ENCODE data around the gene CEP170B.

CEP170B gene

DNA sequence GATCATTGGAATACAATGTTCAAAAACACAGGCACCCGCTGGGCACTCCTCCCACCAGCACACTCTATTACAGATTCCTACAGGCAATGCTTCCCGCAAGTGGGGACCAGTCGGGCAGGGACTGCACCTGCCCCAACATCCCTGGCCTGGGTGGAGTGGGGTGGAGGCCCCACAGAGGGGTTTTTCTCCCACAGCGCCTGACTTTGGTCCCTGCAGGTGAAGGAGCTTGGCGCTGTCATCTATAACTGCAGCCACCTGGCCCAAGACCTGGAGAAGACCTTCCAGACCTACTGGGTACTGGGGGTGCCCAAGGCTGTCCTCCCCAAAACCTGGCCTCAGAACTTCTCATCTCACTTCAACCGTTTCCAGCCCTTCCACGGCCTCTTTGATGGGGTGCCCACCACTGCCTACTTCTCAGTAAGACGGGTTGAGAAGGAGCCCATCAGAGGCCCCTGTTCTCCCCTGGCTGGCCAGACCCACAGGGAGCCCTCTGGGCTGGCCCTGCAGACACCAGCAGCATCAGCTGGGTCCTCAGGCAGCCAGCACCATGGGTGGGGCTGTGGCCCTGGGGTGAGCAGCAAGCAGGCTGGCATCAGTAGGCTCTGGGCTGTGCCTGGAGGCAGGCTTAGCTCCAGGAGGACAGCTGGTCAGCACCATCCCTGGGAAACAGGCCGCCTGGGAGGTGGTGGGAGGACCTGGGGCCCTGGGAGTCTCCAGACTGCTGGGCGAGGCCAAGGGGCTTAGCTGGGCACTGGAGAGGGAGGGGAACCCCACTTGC, 65.6 kb downstream of the CEP170B start:
- ATAC-seq: no peak
- TF ChIP-seq ZNF8 (CRISPR knock-in tag; IDR thresholded peaks at IDR 0.05) (no peak), TOX (CRISPR knock-in tag; IDR thresholded peaks at IDR 0.05; ENCODE audit: borderline replicate concordance) (no peak), ZFP30 (CRISPR knock-in tag; IDR thresholded peaks at IDR 0.05) (no peak)

GRCh38 chr14:104931304-104931770, 66.3 kb downstream of the CEP170B start:
- ATAC-seq: no peak
- no peak for TF ChIP-seq ZNF565 (CRISPR knock-in tag; conservative IDR thresholded peaks at IDR 0.05; ENCODE audit: low read depth)
- TF ChIP-seq, protein P1, sequence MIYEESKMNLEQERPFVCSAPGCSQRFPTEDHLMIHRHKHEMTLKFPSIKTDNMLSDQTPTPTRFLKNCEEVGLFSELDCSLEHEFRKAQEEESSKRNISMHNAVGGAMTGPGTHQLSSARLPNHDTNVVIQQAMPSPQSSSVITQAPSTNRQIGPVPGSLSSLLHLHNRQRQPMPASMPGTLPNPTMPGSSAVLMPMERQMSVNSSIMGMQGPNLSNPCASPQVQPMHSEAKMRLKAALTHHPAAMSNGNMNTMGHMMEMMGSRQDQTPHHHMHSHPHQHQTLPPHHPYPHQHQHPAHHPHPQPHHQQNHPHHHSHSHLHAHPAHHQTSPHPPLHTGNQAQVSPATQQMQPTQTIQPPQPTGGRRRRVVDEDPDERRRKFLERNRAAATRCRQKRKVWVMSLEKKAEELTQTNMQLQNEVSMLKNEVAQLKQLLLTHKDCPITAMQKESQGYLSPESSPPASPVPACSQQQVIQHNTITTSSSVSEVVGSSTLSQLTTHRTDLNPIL (CRISPR knock-in tag; IDR thresholded peaks at IDR 0.05; ENCODE audit: low read depth): no peak
- no peak for TF ChIP-seq ARNTL (CRISPR knock-in tag; IDR thresholded peaks at IDR 0.05; ENCODE audit: borderline replicate concordance, low read depth)
- no peak for TF ChIP-seq ZNF70 (CRISPR knock-in tag; IDR thresholded peaks at IDR 0.05)
- no peak for TF ChIP-seq ZFP3 (CRISPR knock-in tag; IDR thresholded peaks at IDR 0.05)
- no peak for TF ChIP-seq PPARA (CRISPR knock-in tag; IDR thresholded peaks at IDR 0.05; ENCODE audit: borderline replicate concordance)
- TF ChIP-seq CSRNP3 (CRISPR knock-in tag; IDR thresholded peaks at IDR 0.05): no peak
- TF ChIP-seq, protein P2, sequence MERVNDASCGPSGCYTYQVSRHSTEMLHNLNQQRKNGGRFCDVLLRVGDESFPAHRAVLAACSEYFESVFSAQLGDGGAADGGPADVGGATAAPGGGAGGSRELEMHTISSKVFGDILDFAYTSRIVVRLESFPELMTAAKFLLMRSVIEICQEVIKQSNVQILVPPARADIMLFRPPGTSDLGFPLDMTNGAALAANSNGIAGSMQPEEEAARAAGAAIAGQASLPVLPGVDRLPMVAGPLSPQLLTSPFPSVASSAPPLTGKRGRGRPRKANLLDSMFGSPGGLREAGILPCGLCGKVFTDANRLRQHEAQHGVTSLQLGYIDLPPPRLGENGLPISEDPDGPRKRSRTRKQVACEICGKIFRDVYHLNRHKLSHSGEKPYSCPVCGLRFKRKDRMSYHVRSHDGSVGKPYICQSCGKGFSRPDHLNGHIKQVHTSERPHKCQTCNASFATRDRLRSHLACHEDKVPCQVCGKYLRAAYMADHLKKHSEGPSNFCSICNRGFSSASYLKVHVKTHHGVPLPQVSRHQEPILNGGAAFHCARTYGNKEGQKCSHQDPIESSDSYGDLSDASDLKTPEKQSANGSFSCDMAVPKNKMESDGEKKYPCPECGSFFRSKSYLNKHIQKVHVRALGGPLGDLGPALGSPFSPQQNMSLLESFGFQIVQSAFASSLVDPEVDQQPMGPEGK (CRISPR knock-in tag; IDR thresholded peaks at IDR 0.05; ENCODE audit: borderline replicate concordance): no peak
- no peak for TF ChIP-seq ESRRG (CRISPR knock-in tag; IDR thresholded peaks at IDR 0.05)
- no peak for TF ChIP-seq CSDC2 (CRISPR knock-in tag; IDR thresholded peaks at IDR 0.05)
- TF ChIP-seq, protein P3, sequence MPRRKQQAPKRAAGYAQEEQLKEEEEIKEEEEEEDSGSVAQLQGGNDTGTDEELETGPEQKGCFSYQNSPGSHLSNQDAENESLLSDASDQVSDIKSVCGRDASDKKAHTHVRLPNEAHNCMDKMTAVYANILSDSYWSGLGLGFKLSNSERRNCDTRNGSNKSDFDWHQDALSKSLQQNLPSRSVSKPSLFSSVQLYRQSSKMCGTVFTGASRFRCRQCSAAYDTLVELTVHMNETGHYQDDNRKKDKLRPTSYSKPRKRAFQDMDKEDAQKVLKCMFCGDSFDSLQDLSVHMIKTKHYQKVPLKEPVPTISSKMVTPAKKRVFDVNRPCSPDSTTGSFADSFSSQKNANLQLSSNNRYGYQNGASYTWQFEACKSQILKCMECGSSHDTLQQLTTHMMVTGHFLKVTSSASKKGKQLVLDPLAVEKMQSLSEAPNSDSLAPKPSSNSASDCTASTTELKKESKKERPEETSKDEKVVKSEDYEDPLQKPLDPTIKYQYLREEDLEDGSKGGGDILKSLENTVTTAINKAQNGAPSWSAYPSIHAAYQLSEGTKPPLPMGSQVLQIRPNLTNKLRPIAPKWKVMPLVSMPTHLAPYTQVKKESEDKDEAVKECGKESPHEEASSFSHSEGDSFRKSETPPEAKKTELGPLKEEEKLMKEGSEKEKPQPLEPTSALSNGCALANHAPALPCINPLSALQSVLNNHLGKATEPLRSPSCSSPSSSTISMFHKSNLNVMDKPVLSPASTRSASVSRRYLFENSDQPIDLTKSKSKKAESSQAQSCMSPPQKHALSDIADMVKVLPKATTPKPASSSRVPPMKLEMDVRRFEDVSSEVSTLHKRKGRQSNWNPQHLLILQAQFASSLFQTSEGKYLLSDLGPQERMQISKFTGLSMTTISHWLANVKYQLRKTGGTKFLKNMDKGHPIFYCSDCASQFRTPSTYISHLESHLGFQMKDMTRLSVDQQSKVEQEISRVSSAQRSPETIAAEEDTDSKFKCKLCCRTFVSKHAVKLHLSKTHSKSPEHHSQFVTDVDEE (CRISPR knock-in tag; IDR thresholded peaks at IDR 0.05): no peak
- TF ChIP-seq GLIS3 (CRISPR knock-in tag; IDR thresholded peaks at IDR 0.05): no peak
- TF ChIP-seq OSR1 (CRISPR knock-in tag; IDR thresholded peaks at IDR 0.05): no peak
- TF ChIP-seq TCF4 (CRISPR knock-in tag; IDR thresholded peaks at IDR 0.05; ENCODE audit: borderline replicate concordance): no peak
- no peak for TF ChIP-seq BACH2 (CRISPR knock-in tag; IDR thresholded peaks at IDR 0.05; ENCODE audit: borderline replicate concordance)
- no peak for TF ChIP-seq ZC3H10 (CRISPR knock-in tag; IDR thresholded peaks at IDR 0.05)

DNA sequence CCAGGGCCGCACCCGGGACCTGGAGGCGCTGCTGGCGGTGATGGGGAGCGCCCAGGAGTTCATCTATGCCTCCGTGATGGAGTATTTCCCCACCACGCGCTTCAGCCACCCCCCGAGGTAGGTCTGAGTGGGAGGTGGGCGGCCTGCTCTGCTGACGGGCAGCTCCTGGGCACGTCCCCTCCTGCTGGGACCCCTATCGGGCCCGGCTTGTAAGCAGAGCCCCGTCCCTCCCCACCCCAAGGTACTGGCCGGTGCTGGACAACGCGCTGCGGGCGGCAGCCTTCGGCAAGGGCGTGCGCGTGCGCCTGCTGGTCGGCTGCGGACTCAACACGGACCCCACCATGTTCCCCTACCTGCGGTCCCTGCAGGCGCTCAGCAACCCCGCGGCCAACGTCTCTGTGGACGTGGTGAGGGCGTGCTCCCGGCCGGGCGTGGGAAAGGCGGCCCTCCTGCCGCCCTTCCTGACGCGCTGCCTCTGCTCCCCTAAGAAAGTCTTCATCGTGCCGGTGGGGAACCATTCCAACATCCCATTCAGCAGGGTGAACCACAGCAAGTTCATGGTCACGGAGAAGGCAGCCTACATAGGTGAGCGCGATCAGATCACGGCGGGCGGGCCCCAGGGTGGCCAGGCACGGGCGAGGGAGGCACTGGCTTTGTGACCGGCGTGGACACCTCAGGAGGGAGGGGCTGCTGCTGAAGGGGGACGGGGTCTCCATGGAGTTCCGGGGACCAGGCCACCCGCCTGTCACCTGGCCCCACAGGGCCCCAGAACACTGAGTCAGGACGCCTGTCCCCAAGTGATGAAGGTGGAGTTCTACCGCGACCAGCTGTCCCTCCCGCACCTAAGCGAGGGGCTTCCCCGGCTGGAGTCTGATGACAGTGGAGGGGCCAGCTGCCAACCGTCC, 67.0 kb downstream of the CEP170B start:
- ATAC-seq: no peak
- no peak for TF ChIP-seq ZNF70 (CRISPR knock-in tag; IDR thresholded peaks at IDR 0.05)
- no peak for TF ChIP-seq TOX (CRISPR knock-in tag; IDR thresholded peaks at IDR 0.05; ENCODE audit: borderline replicate concordance)
- TF ChIP-seq, protein P3 (CRISPR knock-in tag; IDR thresholded peaks at IDR 0.05): no peak
- TF ChIP-seq ARNTL (CRISPR knock-in tag; IDR thresholded peaks at IDR 0.05; ENCODE audit: borderline replicate concordance, low read depth): no peak
- no peak for TF ChIP-seq OSR1 (CRISPR knock-in tag; IDR thresholded peaks at IDR 0.05)
- no peak for TF ChIP-seq RARB (CRISPR knock-in tag; IDR thresholded peaks at IDR 0.05)
- TF ChIP-seq ZC3H10 (CRISPR knock-in tag; IDR thresholded peaks at IDR 0.05): no peak
- TF ChIP-seq, protein P2 (CRISPR knock-in tag; IDR thresholded peaks at IDR 0.05; ENCODE audit: borderline replicate concordance): no peak
- TF ChIP-seq ZNF565 (CRISPR knock-in tag; conservative IDR thresholded peaks at IDR 0.05; ENCODE audit: low read depth): no peak
- no peak for TF ChIP-seq CSRNP3 (CRISPR knock-in tag; IDR thresholded peaks at IDR 0.05)
- TF ChIP-seq BACH2 (CRISPR knock-in tag; IDR thresholded peaks at IDR 0.05; ENCODE audit: borderline replicate concordance): no peak
- TF ChIP-seq CSDC2 (CRISPR knock-in tag; IDR thresholded peaks at IDR 0.05): no peak
- TF ChIP-seq GLIS3 (CRISPR knock-in tag; IDR thresholded peaks at IDR 0.05): no peak

All from SK-N-SH treated with all-trans-retinoic acid at 6 μM for 48 hours (cell line).